Coronary artery (tissue), 2 donors: ENCODE data around the gene NUDT4.

Experiments used
- DNase-seq: peaks from one replicate; pipeline ENCODE4 v3.0.0-alpha.2; 2017; ENCODE audit warnings: low spot score
- H3K27ac ChIP-seq, 2 donors: fragments of 200-600 bp; sonication (generic); one replicate each; pipeline ENCODE4 v1.5.1; 2016 to 2019
- H3K4me3 ChIP-seq: fragments of 200-600 bp; sonication (generic); 2 replicates; pipeline ENCODE4 v1.5.1; 2016; ENCODE audit warnings: mild to moderate bottlenecking, moderate library complexity
- CTCF ChIP-seq: fragments of 200-600 bp; sonication (generic); IDR thresholded peaks from one replicate; pipeline ENCODE4 v1.5.1; 2019; ENCODE audit warnings: antibody characterized with exemption

Gene NUDT4

GRCh38 chr12:93438266-93439050, 60.7 kb downstream of the NUDT4 start:
- no peak for DNase-seq
- H3K4me3 ChIP-seq: no peak overlapping the region
- no peak for TF ChIP-seq CTCF
- H3K27ac ChIP-seq: no peak overlapping the region

- H3K4me3 ChIP-seq: peak overlapping the region; percentile 100
- no peak for DNase-seq
- no peak for TF ChIP-seq CTCF
- no peak overlapping the region for H3K27ac ChIP-seq
Observed at GRCh38 chr12:93440043-93440835, 62.5 kb downstream of the NUDT4 start.

- no peak for TF ChIP-seq CTCF
- peak; percentile 76 for DNase-seq
- peak overlapping the region; percentile 100 for H3K4me3 ChIP-seq
- peak overlapping the region; percentile 95 to 97 for H3K27ac ChIP-seq
Observed at GRCh38 chr12:93441081-93441616, 63.4 kb downstream of the NUDT4 start.

DNA sequence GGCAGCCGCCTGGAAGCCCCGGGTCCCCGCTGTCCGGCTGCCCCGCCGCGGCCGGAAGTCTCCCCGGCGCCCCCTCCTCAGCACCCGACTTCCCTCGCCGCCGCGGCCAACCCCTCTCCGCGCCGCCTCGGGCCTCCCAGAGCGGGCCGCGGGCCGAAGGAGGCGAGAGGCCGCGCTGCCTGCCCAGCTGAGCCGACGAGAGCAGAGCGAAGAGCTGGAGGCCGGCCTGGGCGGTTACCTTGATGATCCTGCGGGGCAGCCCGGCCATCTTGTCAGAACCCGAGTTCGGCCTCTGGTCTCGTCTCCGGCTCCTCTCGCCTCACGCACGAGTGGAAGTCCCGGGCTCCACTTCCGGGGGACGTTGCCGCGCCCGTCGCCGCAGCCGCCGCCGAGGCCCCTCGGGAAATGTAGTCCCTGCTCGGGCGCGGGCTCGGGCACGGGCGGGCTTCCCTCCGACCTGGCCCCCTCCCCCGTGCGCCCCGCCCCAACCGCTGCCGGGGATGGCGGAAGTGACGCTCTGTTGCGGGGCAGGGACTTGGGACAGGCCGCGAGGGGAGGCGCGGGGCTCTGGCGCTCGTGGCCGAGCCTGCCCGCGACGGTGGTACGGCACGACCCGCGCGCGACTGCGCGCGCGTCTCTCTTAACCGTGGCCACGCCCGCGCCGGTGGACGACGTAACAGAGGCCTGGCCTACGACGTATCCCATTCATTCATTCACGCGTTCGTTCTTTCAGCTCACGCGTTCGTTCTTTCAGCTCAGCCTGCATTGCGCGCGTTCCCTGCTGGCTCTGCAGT, 64.1 kb downstream of the NUDT4 start, which contains the start of gene UBE2N:
Gene UBE2N (minus strand): TSS at position 331 of the 794 bp plus-strand sequence. CDS start 63 bp downstream, at position 268.
- peak; percentile 98 for DNase-seq
- peak within 1 kb of the TSS; percentile 100 for H3K4me3 ChIP-seq
- peak within 1 kb of the TSS; percentile 95 to 97 for H3K27ac ChIP-seq
- TF ChIP-seq CTCF: no peak

DNA sequence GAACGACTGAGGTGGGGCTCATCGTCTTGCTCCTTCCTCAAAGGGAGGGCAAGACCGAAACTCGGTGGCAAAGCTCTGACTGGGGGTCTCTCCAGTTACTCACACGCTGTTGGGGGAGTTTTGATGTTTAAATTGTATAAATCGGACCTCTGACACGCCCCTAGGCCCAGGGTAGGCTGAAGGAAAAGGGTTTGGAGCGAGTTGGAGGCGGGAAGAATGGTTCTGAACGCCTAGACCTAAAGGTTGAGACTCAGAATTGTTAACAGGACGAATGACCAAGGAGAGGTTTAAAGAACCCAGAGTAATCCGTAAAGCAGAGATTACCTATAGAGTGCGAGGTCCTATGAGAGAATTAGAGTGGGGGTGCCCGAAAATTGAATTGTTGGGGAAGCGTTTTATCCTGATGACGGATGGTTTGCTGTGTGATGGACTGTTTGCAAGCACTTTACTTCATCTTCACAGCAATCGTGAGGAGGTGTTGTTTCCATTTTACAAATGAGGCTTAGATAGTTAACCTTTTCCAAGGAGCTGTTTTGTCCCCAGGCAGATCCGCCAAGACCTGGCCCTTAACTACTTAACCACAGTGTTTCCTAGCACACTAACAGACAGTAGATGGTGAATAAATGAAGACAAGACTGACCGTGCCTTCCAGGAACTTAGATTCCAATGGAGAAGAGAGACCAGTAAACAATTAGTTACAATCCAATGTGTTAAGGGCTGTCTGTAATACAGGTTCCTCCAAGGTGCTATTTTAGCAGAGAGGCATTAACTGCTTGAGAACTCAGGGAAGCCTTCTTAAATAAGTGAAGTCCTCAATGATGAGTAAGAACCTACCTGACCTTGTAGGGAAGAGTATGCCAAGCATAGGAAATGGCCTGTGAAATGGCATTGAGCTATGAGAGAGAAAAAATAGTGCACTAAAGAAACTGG, 65.0 kb downstream of the NUDT4 start:
- peak overlapping the region; percentile 100 for H3K4me3 ChIP-seq
- no peak for DNase-seq
- peak overlapping the region; percentile 95 to 97 for H3K27ac ChIP-seq
- no peak for TF ChIP-seq CTCF

- H3K4me3 ChIP-seq: no peak overlapping the region
- TF ChIP-seq CTCF: no peak
- no peak overlapping the region for H3K27ac ChIP-seq
- no peak for DNase-seq
Observed at GRCh38 chr12:93443576-93443975, 65.9 kb downstream of the NUDT4 start.
